Measurements from ENCODE around the gene TRAPPC3L. TPM values are rescaled to one million over a fixed set of nuclear protein-coding genes. Genes with fewer than 3 reads are reported as not detected.

TRAPPC3L gene
- polyA plus RNA-seq, 1 of the 3 experiments (the other 2 are of a cell fraction) = 0.03 TPM

DNA sequence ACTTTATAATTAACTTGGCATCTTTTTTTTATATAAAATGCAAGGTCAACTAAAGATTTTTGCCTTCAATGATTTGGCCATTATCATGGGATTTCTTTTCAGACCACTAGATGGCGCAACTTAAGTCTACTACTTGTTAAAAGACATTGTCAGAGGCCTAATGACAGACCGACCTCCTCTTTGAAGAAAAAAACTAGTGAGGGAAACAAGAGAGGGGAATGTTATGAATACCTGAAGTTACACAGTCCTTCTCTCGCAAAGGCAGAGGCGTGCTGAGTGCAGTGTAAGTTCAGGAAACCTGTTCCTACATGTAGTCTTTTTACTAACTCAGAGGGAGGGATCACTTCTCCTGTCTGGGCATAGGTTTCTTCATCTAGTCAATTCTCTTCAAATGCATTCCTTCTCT lies 9.3 kb downstream of the TRAPPC3L start:
- Histone ChIP-seq H2AFZ (ENCODE audit: low read depth) (no peak overlapping the region), H3K9me3 (no peaks in the 10 kb centered on the region), H3K9me2 (no peaks in the 10 kb centered on the region), H3K9ac (no peak overlapping the region), H4K20me1 (ENCODE audit: insufficient read depth) (no peaks in the 10 kb centered on the region), H3K4me3 (ENCODE audit: low read depth in 2 of 2, low read length in 1 of 2) (no peak overlapping the region), H3K27ac (ENCODE audit: low read depth in 2 of 2, low read length in 1 of 2) (no peak overlapping the region), H3K36me3 (replicated peaks in 1 of 2; ENCODE audit: control insufficient read depth in 1 of 2, insufficient read depth in 2 of 2, low read length in 1 of 2) (no peaks in the 10 kb centered on the region), H3K4me2 (no peak overlapping the region), H3K79me2 (ENCODE audit: insufficient read depth) (no peaks in the 10 kb centered on the region), H3F3A (replicated peaks; ENCODE audit: insufficient read depth) (peaks cover 3% of the 10 kb centered on the region), H3K4me1 (ENCODE audit: control insufficient read depth in 1 of 2, insufficient read depth in 2 of 2, low read depth in 1 of 2, low read length in 1 of 2) (peaks cover 0 to 8% of the 10 kb centered on the region in 2 experiments; a peak in 1 of 4 replicates), H3K27me3 (ENCODE audit: insufficient read depth) (no peaks in the 10 kb centered on the region)
- ChIA-PET POLR2A (no interaction called here), CTCF (interaction anchor here (1.0 to 7.4 kb wide), 7 partner anchors 9 to 267 kb away, joined by 3 to 60 read pairs (median 7); partner anchors contain the start of gene TRAPPC3L)
- TF ChIP-seq SMC3 (IDR thresholded peaks at IDR 0.05; ENCODE audit: low read depth, low read length) (peak; percentile 65), USF2 (IDR thresholded peaks at IDR 0.05; ENCODE audit: borderline replicate concordance, low read depth, low read length) (no peak), FOXM1 (IDR thresholded peaks at IDR 0.05; ENCODE audit: low read depth) (no peak), RFX5 (IDR thresholded peaks at IDR 0.05; ENCODE audit: low read length) (0 out of 2 replicates have a peak, but pooled peaks have one; percentile 7), CTCF (IDR thresholded peaks at IDR 0.05) (peak; percentile 83), RAD21 (IDR thresholded peaks at IDR 0.05; ENCODE audit: low read length) (peak; percentile 67)
- TF ChIP-seq, protein P1, sequence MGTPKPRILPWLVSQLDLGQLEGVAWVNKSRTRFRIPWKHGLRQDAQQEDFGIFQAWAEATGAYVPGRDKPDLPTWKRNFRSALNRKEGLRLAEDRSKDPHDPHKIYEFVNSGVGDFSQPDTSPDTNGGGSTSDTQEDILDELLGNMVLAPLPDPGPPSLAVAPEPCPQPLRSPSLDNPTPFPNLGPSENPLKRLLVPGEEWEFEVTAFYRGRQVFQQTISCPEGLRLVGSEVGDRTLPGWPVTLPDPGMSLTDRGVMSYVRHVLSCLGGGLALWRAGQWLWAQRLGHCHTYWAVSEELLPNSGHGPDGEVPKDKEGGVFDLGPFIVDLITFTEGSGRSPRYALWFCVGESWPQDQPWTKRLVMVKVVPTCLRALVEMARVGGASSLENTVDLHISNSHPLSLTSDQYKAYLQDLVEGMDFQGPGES (IDR thresholded peaks at IDR 0.05; ENCODE audit: low read depth, low read length) = no peak
- 11% methylated on average over 4 of the region's 4 CpGs for WGBS (ENCODE audit: low lambda C conversion rate)
- DNase-seq = peak; percentile 34

GRCh38 chr6:116535109-116535508 lies 10.4 kb downstream of the TRAPPC3L start:
- no peak overlapping the region for H3K4me2 ChIP-seq
- DNase-seq = no peak

More at GRCh38 chr6:116535109-116535508, 10.4 kb downstream of the TRAPPC3L start:
- H3K9me3 ChIP-seq = no peaks in the 10 kb centered on the region
- H3K79me2 ChIP-seq (ENCODE audit: insufficient read depth) = no peaks in the 10 kb centered on the region
- H3F3A ChIP-seq (replicated peaks; ENCODE audit: insufficient read depth) = peaks cover 3% of the 10 kb centered on the region
- H3K36me3 ChIP-seq (replicated peaks in 1 of 2; ENCODE audit: control insufficient read depth in 1 of 2, insufficient read depth in 2 of 2, low read length in 1 of 2) = no peaks in the 10 kb centered on the region
- TF ChIP-seq EP300 (IDR thresholded peaks at IDR 0.05; ENCODE audit: borderline replicate concordance in 1 of 2, low read depth in 1 of 2, low read length in 1 of 2) (no peak), NRF1 (IDR thresholded peaks at IDR 0.05; ENCODE audit: low read depth, low read length) (no peak), ELF1 (IDR thresholded peaks at IDR 0.05) (no peak), FOXJ3 (CRISPR knock-in tag; IDR thresholded peaks at IDR 0.05) (no peak), EZH2phosphoT487 (IDR thresholded peaks at IDR 0.05; ENCODE audit: borderline replicate concordance, low read depth) (no peak), CTCF (IDR thresholded peaks at IDR 0.05) (no peak), FOSL2 (IDR thresholded peaks at IDR 0.05; ENCODE audit: borderline replicate concordance, low read depth) (no peak), USF2 (IDR thresholded peaks at IDR 0.05; ENCODE audit: borderline replicate concordance, low read depth, low read length) (no peak), YY1 (IDR thresholded peaks at IDR 0.05; ENCODE audit: low read depth) (no peak)
- no peaks in the 10 kb centered on the region for H3K9me2 ChIP-seq
- H3K4me3 ChIP-seq (ENCODE audit: low read depth in 2 of 2, low read length in 1 of 2) = no peak overlapping the region
- no peaks in the 10 kb centered on the region for H3K27me3 ChIP-seq (ENCODE audit: insufficient read depth)
- H3K9ac ChIP-seq = no peak overlapping the region
- no peak overlapping the region for H2AFZ ChIP-seq (ENCODE audit: low read depth)
- peaks cover 0 to 8% of the 10 kb centered on the region in 2 experiments; a peak in 1 of 4 replicates for H3K4me1 ChIP-seq (ENCODE audit: control insufficient read depth in 1 of 2, insufficient read depth in 2 of 2, low read depth in 1 of 2, low read length in 1 of 2)
- ChIA-PET POLR2A (no interaction called here), CTCF (interaction anchor here (0.7 to 4.5 kb wide), 21 partner anchors 9 to 317 kb away, joined by 3 to 55 read pairs (median 4); partner anchors contain the start of genes CALHM5, TRAPPC3L and TSPYL1)
- no peaks in the 10 kb centered on the region for H4K20me1 ChIP-seq (ENCODE audit: insufficient read depth)
- H3K27ac ChIP-seq (ENCODE audit: low read depth in 2 of 2, low read length in 1 of 2) = no peak overlapping the region
